Measurements from ENCODE around the gene HNF4A.
A peak's percentile ranks its signal among the peaks of the same experiment; 100 is the strongest.
"Not testable (repeated sequence)": the region's sequence is repeated elsewhere in the genome, so short reads cannot be mapped to it uniquely, and the experiment has no call there.

Gene HNF4A

GRCh38 chr20:44465001-44465560, 109.6 kb downstream of the HNF4A start:
- no peak for ATAC-seq (replicated peaks)
- H3K4me3 Mint-ChIP-seq: no peak overlapping the region
- no peaks in the 10 kb centered on the region for H3K4me1 Mint-ChIP-seq (ENCODE audit: low read depth in 2 of 2)
- no peak for DNase-seq
- no peak overlapping the region for H3K27ac Mint-ChIP-seq
- H3K36me3 Mint-ChIP-seq (ENCODE audit: insufficient read depth): no peaks in the 10 kb centered on the region
- no peaks in the 10 kb centered on the region for H3K9me3 Mint-ChIP-seq
- peaks cover 8 to 30% of the 10 kb centered on the region in 2 donors for H3K27me3 Mint-ChIP-seq

DNA sequence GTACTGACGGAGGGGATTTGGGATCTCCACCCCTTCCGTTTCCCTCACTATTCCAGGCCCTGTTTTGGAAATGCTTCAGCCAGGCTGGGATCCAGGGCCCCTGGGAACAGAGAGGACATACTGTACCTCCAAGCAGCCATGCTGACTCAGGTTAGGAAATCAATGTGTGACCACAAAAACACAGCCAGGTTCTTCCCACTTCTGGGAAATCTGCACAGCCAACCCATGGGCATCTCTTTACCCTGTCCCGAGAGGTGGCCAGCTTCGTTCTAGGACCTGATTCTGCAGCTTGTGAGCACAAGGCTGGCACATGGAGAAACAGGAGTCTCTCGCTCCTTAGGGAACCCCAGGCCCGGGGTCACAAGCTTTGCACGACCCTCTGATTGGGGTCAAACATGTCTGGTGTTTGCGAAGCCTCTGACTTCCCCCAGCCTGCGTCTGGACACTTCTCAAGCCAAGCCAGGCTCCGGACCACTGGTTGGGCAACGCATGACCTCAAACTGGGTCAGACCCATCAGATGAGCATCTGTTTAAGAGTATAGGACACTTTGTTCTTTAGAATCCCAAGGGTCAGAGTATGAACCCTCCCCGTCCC, 111.9 kb downstream of the HNF4A start:
- no peaks in the 10 kb centered on the region for H3K9me3 Mint-ChIP-seq
- ATAC-seq (replicated peaks) (no peak), DNase-seq (no peak)
- H3K27ac Mint-ChIP-seq: no peak overlapping the region
- H3K36me3 Mint-ChIP-seq (ENCODE audit: insufficient read depth): no peaks in the 10 kb centered on the region
- no peak overlapping the region for H3K4me3 Mint-ChIP-seq
- no peaks in the 10 kb centered on the region for H3K4me1 Mint-ChIP-seq (ENCODE audit: low read depth in 2 of 2)
- H3K27me3 Mint-ChIP-seq: peaks cover 8 to 40% of the 10 kb centered on the region in 2 donors

DNA sequence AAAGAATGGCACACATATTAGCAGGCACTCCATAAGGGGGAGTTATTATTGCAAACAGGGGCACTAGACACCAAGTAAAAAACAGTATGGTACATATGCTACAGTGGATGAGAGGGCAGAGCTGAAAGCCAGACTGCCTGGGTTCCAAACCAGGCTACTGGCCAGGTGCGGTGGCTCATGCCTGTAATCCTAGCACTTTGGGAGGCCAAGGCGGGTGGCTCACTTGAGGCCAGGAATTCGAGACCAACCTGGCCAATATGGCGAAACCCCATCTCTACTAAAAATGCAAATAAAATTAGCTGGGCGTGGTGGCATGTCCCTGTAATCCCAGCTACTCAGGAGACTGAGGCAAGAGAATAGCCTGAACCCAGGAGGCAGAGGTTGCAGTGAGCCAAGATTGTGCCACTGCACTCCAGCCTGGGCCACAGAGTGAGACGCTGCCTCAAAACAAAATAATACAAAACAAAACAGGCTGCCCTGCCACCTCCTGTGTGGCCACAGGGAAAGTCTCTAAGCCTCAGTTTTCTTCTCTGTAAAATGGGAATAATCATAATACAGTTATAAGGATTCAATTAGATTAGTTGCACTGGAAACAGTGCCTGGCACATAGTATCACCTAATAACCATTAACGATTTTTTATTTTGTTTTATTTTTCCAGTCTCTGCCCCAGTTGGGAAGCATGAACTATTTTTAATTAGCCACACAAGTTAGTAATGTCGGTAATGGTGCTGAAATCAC, 112.7 kb downstream of the HNF4A start:
- H3K9me3 Mint-ChIP-seq: no peaks in the 10 kb centered on the region
- DNase-seq: no peak
- no peaks in the 10 kb centered on the region for H3K4me1 Mint-ChIP-seq (ENCODE audit: low read depth in 2 of 2)
- no peaks in the 10 kb centered on the region for H3K36me3 Mint-ChIP-seq (ENCODE audit: insufficient read depth)
- ATAC-seq (replicated peaks): no peak
- peaks cover 8 to 37% of the 10 kb centered on the region in 2 donors for H3K27me3 Mint-ChIP-seq
- H3K27ac Mint-ChIP-seq: no peak overlapping the region
- no peak overlapping the region for H3K4me3 Mint-ChIP-seq

- no peaks in the 10 kb centered on the region for H3K36me3 Mint-ChIP-seq (ENCODE audit: insufficient read depth)
These were observed 114.8 kb downstream of the HNF4A start for GRCh38 chr20:44470327-44470726.

GRCh38 chr20:44471481-44471882, 116.0 kb downstream of the HNF4A start:
- Mint-ChIP-seq H3K9me3 (no peaks in the 10 kb centered on the region), H3K27me3 (peaks cover 8 to 27% of the 10 kb centered on the region in 2 donors), H3K4me1 (ENCODE audit: low read depth in 2 of 2) (peaks cover 13 to 14% of the 10 kb centered on the region in 2 donors), H3K4me3 (no peak overlapping the region), H3K27ac (no peak overlapping the region), H3K36me3 (ENCODE audit: insufficient read depth) (peaks cover 9% of the 10 kb centered on the region)
- DNase-seq (no peak), ATAC-seq (replicated peaks) (no peak)

More at GRCh38 chr20:44470327-44470726, 114.8 kb downstream of the HNF4A start:
- no peak overlapping the region for H3K27ac Mint-ChIP-seq
- no peak overlapping the region for H3K4me3 Mint-ChIP-seq
- no peak for ATAC-seq (replicated peaks)
- peaks cover 5% of the 10 kb centered on the region in 2 donors for H3K4me1 Mint-ChIP-seq (ENCODE audit: low read depth in 2 of 2)
- no peak for DNase-seq
- H3K9me3 Mint-ChIP-seq: no peaks in the 10 kb centered on the region
- H3K27me3 Mint-ChIP-seq: peaks cover 8 to 32% of the 10 kb centered on the region in 2 donors

GRCh38 chr20:44472283-44472682, 116.8 kb downstream of the HNF4A start:
- not testable (repeated sequence) for DNase-seq; H3K9me3 Mint-ChIP-seq; H3K4me3 Mint-ChIP-seq; H3K27ac Mint-ChIP-seq; H3K36me3 Mint-ChIP-seq (ENCODE audit: insufficient read depth); ATAC-seq (replicated peaks)
- Mint-ChIP-seq H3K4me1 (ENCODE audit: low read depth in 2 of 2) (peaks cover 18 to 21% of the 10 kb centered on the region in 2 donors), H3K27me3 (peaks cover 8 to 19% of the 10 kb centered on the region in 2 donors)

DNA sequence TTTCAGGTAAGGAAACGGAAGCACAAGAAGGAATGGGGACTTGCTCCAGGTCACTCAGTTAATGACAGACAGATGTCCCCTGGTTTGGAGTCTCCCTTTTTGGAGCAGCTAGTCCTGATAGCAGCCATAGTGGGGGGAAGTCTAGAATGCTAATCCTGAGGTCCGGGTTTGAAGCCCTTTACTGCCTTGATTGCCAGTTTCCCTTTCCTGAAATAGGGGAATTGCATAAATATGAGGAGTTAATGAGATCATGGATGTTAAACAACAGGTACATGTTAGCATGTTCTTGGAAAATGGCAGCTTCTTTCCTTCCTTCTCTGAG, 119.8 kb downstream of the HNF4A start:
- no peak for DNase-seq
- Mint-ChIP-seq H3K4me3 (peak overlapping the region; percentile 95), H3K27ac (peak overlapping the region; percentile 98 to 99), H3K9me3 (no peaks in the 10 kb centered on the region), H3K27me3 (peaks cover 0 to 8% of the 10 kb centered on the region in 2 donors), H3K36me3 (ENCODE audit: insufficient read depth) (peaks cover 16% of the 10 kb centered on the region), H3K4me1 (ENCODE audit: low read depth in 2 of 2) (peaks cover 21 to 23% of the 10 kb centered on the region in 2 donors)
- no peak for ATAC-seq (replicated peaks)

GRCh38 chr20:44475694-44476560, 120.4 kb downstream of the HNF4A start, which contains the start of gene TTPAL:
Gene TTPAL, plus strand, starts transcription at chr20:44475874. Its CDS starts 4,126 bp downstream, at chr20:44480000.
- Mint-ChIP-seq H3K4me3 (peak within 1 kb of the TSS; percentile 95), H3K9me3 (no peaks in the 10 kb centered on the region), H3K4me1 (ENCODE audit: low read depth in 2 of 2) (peaks cover 21 to 25% of the 10 kb centered on the region in 2 donors), H3K36me3 (ENCODE audit: insufficient read depth) (peaks cover 19% of the 10 kb centered on the region), H3K27ac (peak within 1 kb of the TSS; percentile 98 to 99), H3K27me3 (peaks cover 0 to 2% of the 10 kb centered on the region in 2 donors)
- ATAC-seq (replicated peaks) (peak; percentile 98), DNase-seq (peak; percentile 83 to 88 (median 86))

DNA sequence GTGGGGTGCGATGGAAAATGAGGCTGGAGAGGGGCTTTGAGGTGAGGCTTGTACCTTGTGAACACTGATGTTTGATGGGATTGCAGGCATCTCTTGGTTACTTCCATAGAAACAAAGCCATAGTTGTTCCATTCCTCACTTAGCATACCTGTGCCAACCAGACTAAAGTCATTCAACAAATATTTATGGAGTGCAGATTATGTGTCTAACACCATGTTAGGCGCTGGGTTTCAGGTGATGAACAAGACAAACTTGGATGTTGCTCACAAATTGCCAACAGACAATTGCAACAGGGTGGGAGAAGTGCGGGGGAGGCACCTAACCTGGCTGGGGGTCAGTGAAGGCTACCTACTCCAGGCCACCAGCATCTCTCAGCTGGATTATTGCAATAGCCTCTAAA, 121.7 kb downstream of the HNF4A start:
- ATAC-seq (replicated peaks) (no peak), DNase-seq (no peak)
- H3K27ac Mint-ChIP-seq: peak overlapping the region; percentile 98 to 99
- H3K27me3 Mint-ChIP-seq: no peaks in the 10 kb centered on the region
- H3K4me1 Mint-ChIP-seq (ENCODE audit: low read depth in 2 of 2): peaks cover 21 to 25% of the 10 kb centered on the region in 2 donors
- peak overlapping the region in 1 of 2 donors; percentile 95 for H3K4me3 Mint-ChIP-seq
- H3K9me3 Mint-ChIP-seq: no peaks in the 10 kb centered on the region
- H3K36me3 Mint-ChIP-seq (ENCODE audit: insufficient read depth): peaks cover 26% of the 10 kb centered on the region

- no peaks in the 10 kb centered on the region for H3K9me3 Mint-ChIP-seq
- H3K4me3 Mint-ChIP-seq: no peak overlapping the region
- H3K27me3 Mint-ChIP-seq: no peaks in the 10 kb centered on the region
- peaks cover 21 to 25% of the 10 kb centered on the region in 2 donors for H3K4me1 Mint-ChIP-seq (ENCODE audit: low read depth in 2 of 2)
- DNase-seq (no peak), ATAC-seq (replicated peaks) (no peak)
- H3K36me3 Mint-ChIP-seq (ENCODE audit: insufficient read depth): peaks cover 30% of the 10 kb centered on the region
- H3K27ac Mint-ChIP-seq: peak overlapping the region; percentile 35 to 58
These were observed 122.7 kb downstream of the HNF4A start for GRCh38 chr20:44478206-44478605.

DNA sequence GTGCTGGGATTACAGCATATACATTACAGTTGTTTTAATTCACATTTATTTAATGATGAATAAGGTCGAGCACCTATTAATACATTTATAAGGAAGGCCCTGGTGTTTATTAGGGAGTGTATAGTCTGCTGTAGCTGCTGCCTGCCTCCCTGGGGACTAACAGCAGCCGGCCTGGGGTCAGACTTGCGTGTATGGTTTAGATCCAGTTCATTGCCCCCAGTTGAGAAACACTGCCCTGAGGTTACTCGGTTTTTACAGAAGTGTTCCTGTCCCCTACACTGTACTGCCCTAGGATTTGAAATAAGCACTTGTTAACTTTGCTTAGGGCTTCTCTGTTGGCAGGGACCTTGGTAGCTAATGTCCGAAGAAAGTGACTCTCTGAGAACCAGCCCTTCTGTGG, 124.1 kb downstream of the HNF4A start:
- no peak overlapping the region for H3K27ac Mint-ChIP-seq
- no peak for ATAC-seq (replicated peaks)
- H3K4me1 Mint-ChIP-seq (ENCODE audit: low read depth in 2 of 2): peaks cover 21 to 25% of the 10 kb centered on the region in 2 donors
- DNase-seq: no peak
- H3K9me3 Mint-ChIP-seq: no peaks in the 10 kb centered on the region
- H3K4me3 Mint-ChIP-seq: no peak overlapping the region
- no peaks in the 10 kb centered on the region for H3K27me3 Mint-ChIP-seq
- H3K36me3 Mint-ChIP-seq (ENCODE audit: insufficient read depth): peaks cover 36% of the 10 kb centered on the region

GRCh38 chr20:44480097-44480496, 124.6 kb downstream of the HNF4A start:
- Mint-ChIP-seq H3K9me3 (no peaks in the 10 kb centered on the region), H3K36me3 (ENCODE audit: insufficient read depth) (peaks cover 41% of the 10 kb centered on the region), H3K4me1 (ENCODE audit: low read depth in 2 of 2) (peaks cover 19 to 22% of the 10 kb centered on the region in 2 donors), H3K4me3 (no peak overlapping the region), H3K27me3 (no peaks in the 10 kb centered on the region), H3K27ac (no peak overlapping the region)
- ATAC-seq (replicated peaks) (no peak), DNase-seq (no peak)

DNA sequence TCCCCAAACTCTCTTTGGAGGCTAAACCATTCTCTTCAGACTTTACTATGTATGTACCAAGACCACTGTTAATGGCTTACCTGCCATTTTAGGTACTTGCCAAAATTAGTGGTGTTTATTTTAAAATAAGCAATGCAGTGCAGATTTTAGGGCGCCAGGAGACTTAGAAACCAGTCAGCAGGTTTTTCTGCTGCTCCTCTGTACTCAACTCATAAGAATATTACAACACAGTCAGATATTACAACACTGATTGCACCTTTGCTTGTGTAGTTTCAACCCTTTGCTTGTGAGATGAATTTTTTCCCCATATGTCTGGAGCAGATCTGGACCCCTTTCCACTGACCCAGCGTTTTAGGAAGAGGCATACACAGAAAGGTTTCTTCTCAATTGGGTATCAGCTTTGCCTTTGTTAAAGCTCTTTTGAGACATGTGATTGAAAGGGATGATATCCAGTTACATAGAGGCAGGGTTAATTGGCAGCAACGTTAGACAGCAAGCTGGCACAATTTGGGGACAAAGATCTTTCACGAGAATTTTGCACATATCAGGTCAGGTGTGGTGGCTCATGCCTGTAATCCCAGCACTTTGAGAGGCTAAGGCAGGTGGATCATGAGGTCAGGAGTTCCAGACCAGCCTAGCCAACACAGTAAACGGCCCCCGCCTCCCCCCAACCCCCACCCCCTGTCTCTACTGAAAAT, 126.4 kb downstream of the HNF4A start:
- Mint-ChIP-seq H3K4me3 (no peak overlapping the region), H3K27ac (no peak overlapping the region), H3K9me3 (no peaks in the 10 kb centered on the region), H3K27me3 (no peaks in the 10 kb centered on the region), H3K36me3 (ENCODE audit: insufficient read depth) (peaks cover 37% of the 10 kb centered on the region), H3K4me1 (ENCODE audit: low read depth in 2 of 2) (peaks cover 7 to 8% of the 10 kb centered on the region in 2 donors)
- ATAC-seq (replicated peaks): no peak
- no peak for DNase-seq

Measured in effector memory CD8-positive, alpha-beta T cell (primary cell).